HEK293T (cell line): ENCODE data around the gene DOK7.
A peak's percentile ranks its signal among the peaks of the same experiment; 100 is the strongest.

Source experiments
- CTCF ChIA-PET: fragments of 350-600 bp; formaldehyde crosslinking; extraction: SDS; loops from one replicate; lab custom pipeline; 2021; ENCODE audit warnings: antibody characterized with exemption, inconsistent platforms; lab: Yijun Ruan, JAX
- POLR2A ChIA-PET: fragments of 350-600 bp; formaldehyde crosslinking; extraction: SDS; loops from one replicate; lab custom pipeline; 2020; ENCODE audit warnings: antibody characterized with exemption, inconsistent platforms; lab: Yijun Ruan, JAX
- DNase-seq: peaks from one replicate; pipeline ENCODE4 v3.0.0; 2012; ENCODE audit warnings: mixed read lengths; ENCODE audit errors: extremely low spot score
- ARNT ChIP-seq: fragments of 450-650 bp; IDR thresholded peaks from 2 replicates; pipeline ENCODE4 v1.6.1; 2017; ENCODE audit warnings: mild to moderate bottlenecking
- BHLHE40 ChIP-seq: fragments of 450-650 bp; IDR thresholded peaks from 2 replicates; pipeline ENCODE4 v1.6.1; 2016; ENCODE audit warnings: mild to moderate bottlenecking, moderate library complexity, borderline replicate concordance
- CTBP1 ChIP-seq: fragments of 450-650 bp; IDR thresholded peaks from 2 replicates; pipeline ENCODE4 v1.6.1; 2016; ENCODE audit warnings: borderline replicate concordance
- ELF4 ChIP-seq: fragments of 450-650 bp; IDR thresholded peaks from 2 replicates; pipeline ENCODE4 v1.6.1; 2017; ENCODE audit warnings: antibody characterized with exemption
- FOXA1 ChIP-seq: fragments of 450-650 bp; IDR thresholded peaks from 2 replicates; pipeline ENCODE4 v1.6.1; 2016; ENCODE audit warnings: mild to moderate bottlenecking
- FOXK2 ChIP-seq: fragments of 450-650 bp; IDR thresholded peaks from 2 replicates; pipeline ENCODE4 v1.6.1; 2016; ENCODE audit warnings: mild to moderate bottlenecking
- FOXM1 ChIP-seq: fragments of 450-650 bp; IDR thresholded peaks from 2 replicates; pipeline ENCODE4 v1.6.1; 2017; ENCODE audit warnings: mild to moderate bottlenecking, borderline replicate concordance
- HDGF ChIP-seq: fragments of 450-650 bp; IDR thresholded peaks from 2 replicates; pipeline ENCODE4 v1.6.1; 2017; ENCODE audit warnings: antibody characterized with exemption, borderline replicate concordance
- L3MBTL2 ChIP-seq: fragments of 450-650 bp; conservative IDR thresholded peaks from 2 replicates; pipeline ENCODE4 v1.6.1; 2016; ENCODE audit warnings: mild to moderate bottlenecking
- LEF1 ChIP-seq: fragments of 450-650 bp; IDR thresholded peaks from 2 replicates; pipeline ENCODE4 v1.6.1; 2017; ENCODE audit warnings: mild to moderate bottlenecking, borderline replicate concordance
- NFRKB ChIP-seq: fragments of 450-650 bp; IDR thresholded peaks from 2 replicates; pipeline ENCODE4 v1.6.1; 2016; ENCODE audit warnings: mild to moderate bottlenecking, moderate library complexity
- SP1 ChIP-seq: fragments of 450-650 bp; IDR thresholded peaks from 2 replicates; pipeline ENCODE4 v1.6.1; 2017
- SUZ12 ChIP-seq: fragments of 450-650 bp; IDR thresholded peaks from 2 replicates; pipeline ENCODE4 v1.6.1; 2016; ENCODE audit warnings: mild to moderate bottlenecking
- TARDBP ChIP-seq: fragments of 450-650 bp; IDR thresholded peaks from 2 replicates; pipeline ENCODE4 v1.6.1; 2016
- ZNF384 ChIP-seq: fragments of 450-650 bp; IDR thresholded peaks from 2 replicates; pipeline ENCODE4 v1.6.1; 2016
- TF ChIP-seq, protein P1 (sequence below): fragments of 450-650 bp; IDR thresholded peaks from 2 replicates; pipeline ENCODE4 v1.6.1; 2016

DOK7 gene

DNA sequence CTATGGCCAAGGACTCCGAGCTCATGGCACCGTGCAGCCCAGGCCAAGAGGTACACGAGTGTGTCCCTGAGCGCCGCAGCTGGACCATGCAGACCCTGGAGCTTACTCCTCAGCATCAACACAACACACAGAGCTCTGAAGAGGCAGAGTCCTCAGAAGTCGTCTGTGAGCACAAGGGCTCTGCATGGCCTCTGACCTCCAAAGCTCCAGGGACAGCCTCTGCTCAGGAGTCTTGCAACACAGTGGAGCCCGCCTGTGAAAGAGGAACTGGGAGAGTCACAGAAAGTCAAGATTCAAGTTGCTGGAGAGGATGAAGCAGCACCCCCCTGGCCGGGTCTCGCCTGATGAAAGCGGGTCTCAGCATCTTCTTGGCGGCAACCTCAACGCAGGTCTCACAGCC, 66.3 kb downstream of the DOK7 start:
- CTCF ChIA-PET = no interaction called here
- POLR2A ChIA-PET = no interaction called here
- TF ChIP-seq, protein P1, sequence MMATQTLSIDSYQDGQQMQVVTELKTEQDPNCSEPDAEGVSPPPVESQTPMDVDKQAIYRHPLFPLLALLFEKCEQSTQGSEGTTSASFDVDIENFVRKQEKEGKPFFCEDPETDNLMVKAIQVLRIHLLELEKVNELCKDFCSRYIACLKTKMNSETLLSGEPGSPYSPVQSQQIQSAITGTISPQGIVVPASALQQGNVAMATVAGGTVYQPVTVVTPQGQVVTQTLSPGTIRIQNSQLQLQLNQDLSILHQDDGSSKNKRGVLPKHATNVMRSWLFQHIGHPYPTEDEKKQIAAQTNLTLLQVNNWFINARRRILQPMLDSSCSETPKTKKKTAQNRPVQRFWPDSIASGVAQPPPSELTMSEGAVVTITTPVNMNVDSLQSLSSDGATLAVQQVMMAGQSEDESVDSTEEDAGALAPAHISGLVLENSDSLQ = no peak
- TF ChIP-seq HDGF (no peak), BHLHE40 (no peak), ELF4 (no peak), TARDBP (no peak), LEF1 (no peak), ARNT (no peak), FOXK2 (no peak), CTBP1 (no peak), FOXA1 (no peak), SUZ12 (no peak), SP1 (no peak), FOXM1 (no peak), NFRKB (no peak)
- no peak for DNase-seq

DNA sequence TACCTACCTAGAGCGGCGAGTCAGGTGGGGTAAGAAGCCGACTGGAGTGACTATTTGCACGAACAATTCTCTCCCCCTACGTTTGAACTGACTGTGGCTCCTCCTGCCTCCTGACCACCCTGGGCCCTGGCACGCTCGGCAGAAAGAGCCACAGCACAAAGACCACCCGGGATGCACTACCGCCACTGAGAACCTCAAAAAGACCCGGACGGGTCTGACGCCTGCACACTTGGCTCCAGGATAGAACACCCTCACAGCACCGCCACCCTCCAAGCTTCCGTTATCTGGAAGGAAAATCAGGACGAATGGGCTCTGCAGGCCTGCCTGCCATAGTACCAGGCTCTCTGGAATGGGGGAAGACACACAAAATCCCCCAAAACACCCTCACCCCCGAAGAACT, 66.9 kb downstream of the DOK7 start:
- CTCF ChIA-PET = no interaction called here
- no peak for DNase-seq
- POLR2A ChIA-PET = no interaction called here
- no peak for TF ChIP-seq LEF1
- TF ChIP-seq FOXA1 = no peak
- TF ChIP-seq ELF4 = no peak
- no peak for TF ChIP-seq FOXK2
- TF ChIP-seq, protein P1 = no peak
- no peak for TF ChIP-seq NFRKB
- no peak for TF ChIP-seq ZNF384
- TF ChIP-seq ARNT = no peak
- no peak for TF ChIP-seq FOXM1
- no peak for TF ChIP-seq TARDBP

DNA sequence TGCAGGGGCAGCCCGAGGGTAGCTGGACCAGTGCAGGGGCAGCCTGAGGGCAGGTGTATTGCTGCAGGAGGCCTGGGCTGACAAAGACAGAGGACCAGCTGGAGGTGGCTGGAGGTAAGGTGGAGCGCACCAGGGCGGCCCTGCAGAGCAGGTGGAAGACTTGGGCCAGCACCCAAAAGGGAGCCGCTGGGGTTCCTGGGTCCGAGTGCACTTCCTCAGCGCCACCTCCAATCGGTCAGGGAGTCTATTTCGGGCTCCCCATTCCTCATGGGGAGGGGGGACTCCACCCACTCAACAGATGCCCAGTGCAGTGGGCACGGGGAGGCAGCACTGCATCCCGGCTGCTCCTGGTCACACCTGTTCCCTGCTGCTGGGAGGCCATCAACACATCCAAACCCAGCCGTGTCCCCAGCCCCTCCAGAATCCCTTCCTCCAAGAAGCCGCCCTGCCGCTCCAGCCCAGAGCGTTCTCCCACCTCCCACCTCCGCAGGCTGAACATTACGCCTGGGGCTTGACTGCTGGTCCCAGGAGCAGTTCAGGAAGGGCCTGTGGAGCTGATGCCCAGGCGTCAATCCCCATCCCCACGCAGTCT, 67.7 kb downstream of the DOK7 start:
- TF ChIP-seq CTBP1 (no peak), ARNT (no peak), TARDBP (no peak), SUZ12 (no peak), ELF4 (no peak), ZNF384 (no peak), HDGF (no peak), NFRKB (no peak), FOXM1 (no peak), L3MBTL2 (no peak)
- ChIA-PET POLR2A (no interaction called here), CTCF (no interaction called here)
- no peak for DNase-seq

DNA sequence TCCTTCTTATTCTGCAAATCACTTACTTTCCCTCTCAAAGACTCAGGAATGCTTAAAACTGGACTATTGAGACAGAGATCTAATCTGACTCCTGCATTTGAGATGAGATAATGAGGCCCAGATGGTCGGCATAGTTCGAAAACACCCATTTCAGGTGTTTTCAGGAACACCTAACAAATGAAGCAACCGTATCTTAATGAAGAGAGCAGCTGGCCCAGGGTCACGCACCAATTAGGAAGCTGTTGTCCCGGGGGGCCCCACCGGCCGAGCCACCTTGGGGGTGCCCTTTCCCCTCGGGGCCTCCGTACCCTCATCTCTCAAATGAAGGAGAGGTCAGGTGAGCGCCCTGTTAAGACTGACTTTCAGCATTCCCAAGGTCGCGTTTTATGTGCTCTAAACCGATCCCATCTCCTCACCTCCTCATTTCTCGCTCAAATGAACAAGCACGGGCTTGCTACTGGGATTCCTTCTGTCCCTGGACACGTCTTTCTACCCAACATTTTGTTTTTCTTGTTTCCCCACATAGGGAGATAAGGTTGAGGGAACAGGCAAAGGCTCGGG, 68.3 kb downstream of the DOK7 start:
- ChIA-PET CTCF (no interaction called here), POLR2A (no interaction called here)
- no peak for DNase-seq
- no peak for TF ChIP-seq TARDBP
- no peak for TF ChIP-seq BHLHE40
- no peak for TF ChIP-seq SP1
- no peak for TF ChIP-seq SUZ12
- no peak for TF ChIP-seq ZNF384
- no peak for TF ChIP-seq HDGF
- TF ChIP-seq, protein P1 = no peak
- TF ChIP-seq FOXA1 = no peak
- TF ChIP-seq FOXM1 = no peak
- no peak for TF ChIP-seq CTBP1
- no peak for TF ChIP-seq NFRKB
- no peak for TF ChIP-seq L3MBTL2
- TF ChIP-seq FOXK2 = no peak

DNA sequence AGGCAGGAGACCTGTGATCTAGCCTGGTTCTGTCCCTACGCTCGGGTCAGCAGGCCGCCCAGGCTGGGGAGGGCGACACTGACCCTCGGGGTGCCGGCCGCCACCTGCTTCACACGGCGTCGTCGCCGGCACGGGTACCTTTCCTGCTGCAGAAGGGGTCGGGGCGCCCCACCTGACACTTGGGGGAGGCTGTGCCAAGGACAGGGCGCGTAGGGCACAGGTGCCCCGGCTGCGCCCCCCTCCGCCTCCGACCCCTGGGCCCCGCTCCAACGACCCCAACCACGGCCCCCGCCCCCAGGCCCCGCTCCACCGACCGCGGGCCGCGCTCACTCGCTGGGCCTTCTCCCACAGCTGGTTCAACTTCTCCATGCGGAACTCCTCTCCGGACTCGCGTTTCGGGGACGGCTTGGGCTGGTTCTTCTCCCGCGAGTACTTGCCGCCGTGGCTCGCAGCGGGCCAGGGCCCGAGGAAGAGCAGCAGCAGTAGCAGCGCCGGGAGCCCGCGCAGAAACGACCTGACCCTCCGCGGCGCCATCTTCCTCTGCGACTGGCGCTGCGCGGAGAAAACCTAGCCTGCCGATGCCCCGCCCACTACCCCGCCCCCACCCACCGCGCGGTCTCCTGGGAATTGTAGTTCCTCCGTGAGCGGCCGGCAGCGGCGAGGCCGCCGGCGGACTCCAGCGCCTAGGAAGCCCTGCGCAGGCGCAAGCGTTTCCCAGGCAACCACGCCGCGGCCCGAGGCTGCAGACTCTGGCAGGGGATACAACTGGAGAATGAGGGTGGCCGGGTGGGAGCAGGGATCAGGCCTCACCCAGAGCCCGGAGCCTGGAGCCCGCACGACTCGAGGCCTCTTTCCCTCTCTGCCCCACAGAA, 69.0 kb downstream of the DOK7 start, which contains the start of gene LRPAP1:
Gene LRPAP1, minus strand, starts transcription at position 544 of the 872 bp plus-strand sequence. Its CDS starts 10 bp downstream, at position 534.
- POLR2A ChIA-PET = no interaction called here
- DNase-seq = peak; percentile 100
- CTCF ChIA-PET = no interaction called here
- TF ChIP-seq FOXA1 = no peak
- TF ChIP-seq L3MBTL2 = peak; percentile 60
